ENCODE measurements around the gene ARHGAP15. TPM values are rescaled to one million over a fixed set of nuclear protein-coding genes. Genes with fewer than 3 reads are reported as not detected.

Gene ARHGAP15
- total and polyA plus RNA-seq, 9 donors, result 1.5 to 10.0 (median 2.6) TPM

DNA sequence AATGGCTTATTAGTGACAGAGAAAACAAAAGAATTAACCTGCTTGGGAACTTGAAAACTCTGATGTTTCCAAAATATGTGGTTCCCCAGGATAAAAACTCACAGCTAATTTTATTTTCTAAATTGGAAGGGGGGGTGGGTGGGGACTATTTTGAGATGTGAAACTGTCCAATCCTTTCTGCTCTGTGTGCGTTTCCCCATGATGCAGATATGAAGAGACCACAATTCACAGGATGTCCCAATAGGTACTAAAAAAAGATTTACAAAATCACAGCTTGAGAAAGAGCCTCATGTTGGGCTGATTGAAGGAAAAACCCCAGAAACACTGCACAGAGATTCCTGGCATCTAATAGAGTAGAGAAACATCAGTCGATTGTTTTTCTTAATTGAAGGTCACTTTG lies 273.2 kb downstream of the ARHGAP15 start:
- Histone ChIP-seq H3K36me3 (no peaks in the 10 kb centered on the region), H3K4me1 (ENCODE audit: insufficient read depth) (no peaks in the 10 kb centered on the region), H3K27me3 (no peaks in the 10 kb centered on the region), H3K4me3 (no peak overlapping the region), H3K9me3 (no peaks in the 10 kb centered on the region), H3K27ac (no peak overlapping the region)
- WGBS, 3 donors, result 36 to 72% (median 46%) methylated on average over 2 of the region's 2 CpGs
- DNase-seq, result no peak
- intact Hi-C loops (cut with DNase I), result no loop called here
- TF ChIP-seq EP300 (IDR thresholded peaks at IDR 0.05) (no peak), POLR2A (IDR thresholded peaks at IDR 0.05) (no peak)
- TF ChIP-seq, protein P1, sequence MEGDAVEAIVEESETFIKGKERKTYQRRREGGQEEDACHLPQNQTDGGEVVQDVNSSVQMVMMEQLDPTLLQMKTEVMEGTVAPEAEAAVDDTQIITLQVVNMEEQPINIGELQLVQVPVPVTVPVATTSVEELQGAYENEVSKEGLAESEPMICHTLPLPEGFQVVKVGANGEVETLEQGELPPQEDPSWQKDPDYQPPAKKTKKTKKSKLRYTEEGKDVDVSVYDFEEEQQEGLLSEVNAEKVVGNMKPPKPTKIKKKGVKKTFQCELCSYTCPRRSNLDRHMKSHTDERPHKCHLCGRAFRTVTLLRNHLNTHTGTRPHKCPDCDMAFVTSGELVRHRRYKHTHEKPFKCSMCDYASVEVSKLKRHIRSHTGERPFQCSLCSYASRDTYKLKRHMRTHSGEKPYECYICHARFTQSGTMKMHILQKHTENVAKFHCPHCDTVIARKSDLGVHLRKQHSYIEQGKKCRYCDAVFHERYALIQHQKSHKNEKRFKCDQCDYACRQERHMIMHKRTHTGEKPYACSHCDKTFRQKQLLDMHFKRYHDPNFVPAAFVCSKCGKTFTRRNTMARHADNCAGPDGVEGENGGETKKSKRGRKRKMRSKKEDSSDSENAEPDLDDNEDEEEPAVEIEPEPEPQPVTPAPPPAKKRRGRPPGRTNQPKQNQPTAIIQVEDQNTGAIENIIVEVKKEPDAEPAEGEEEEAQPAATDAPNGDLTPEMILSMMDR (IDR thresholded peaks at IDR 0.05), result no peak

DNA sequence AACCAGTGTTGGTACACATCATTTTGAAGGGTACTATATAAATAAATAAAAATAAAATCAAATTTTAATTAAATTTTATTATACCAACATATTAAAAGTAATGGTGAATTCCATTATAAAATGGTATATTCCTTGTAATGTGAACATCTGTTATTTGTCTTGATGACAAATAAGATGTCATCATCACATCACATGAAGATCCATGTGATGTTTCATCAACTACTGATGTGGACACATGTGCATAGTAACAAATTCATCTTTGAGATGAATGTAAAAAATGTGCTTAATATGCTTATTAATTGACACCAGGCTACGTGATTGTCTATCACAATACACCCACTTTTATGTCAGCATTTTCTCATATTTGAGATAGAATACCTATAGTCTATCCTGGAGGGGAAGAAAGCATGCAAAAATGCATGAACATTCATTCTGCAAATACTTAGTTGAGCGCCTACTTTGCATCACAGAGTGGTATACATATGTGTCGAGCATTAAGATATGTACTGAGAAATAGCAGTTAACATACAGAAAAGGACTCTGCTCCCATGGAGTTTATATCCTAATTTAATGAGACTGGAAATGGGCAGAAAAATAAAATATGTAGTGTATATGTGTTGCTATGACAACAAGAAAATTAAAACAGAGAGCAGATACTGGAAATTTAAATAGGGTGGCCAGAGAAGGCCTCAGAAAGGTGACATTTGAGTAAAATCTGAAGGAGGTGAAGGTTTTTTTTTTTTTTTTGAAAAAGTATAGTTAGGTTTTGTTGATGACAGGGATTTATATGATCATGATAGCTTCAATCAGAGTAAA lies 281.1 kb downstream of the ARHGAP15 start:
- no peak overlapping the region for H3K27ac ChIP-seq
- TF ChIP-seq POLR2A (IDR thresholded peaks at IDR 0.05), result no peak
- TF ChIP-seq, protein P1 (IDR thresholded peaks at IDR 0.05), result no peak
- TF ChIP-seq EP300 (IDR thresholded peaks at IDR 0.05), result no peak
- intact Hi-C loops (cut with DNase I), result no loop called here
- DNase-seq, result no peak
- no peak overlapping the region for H3K4me3 ChIP-seq
- no peaks in the 10 kb centered on the region for H3K4me1 ChIP-seq (ENCODE audit: insufficient read depth)
- WGBS, 3 donors, result 93 to 99% (median 94%) methylated on average over 3 of the region's 3 CpGs
- no peaks in the 10 kb centered on the region for H3K36me3 ChIP-seq
- H3K27me3 ChIP-seq, result no peaks in the 10 kb centered on the region
- no peaks in the 10 kb centered on the region for H3K9me3 ChIP-seq

DNA sequence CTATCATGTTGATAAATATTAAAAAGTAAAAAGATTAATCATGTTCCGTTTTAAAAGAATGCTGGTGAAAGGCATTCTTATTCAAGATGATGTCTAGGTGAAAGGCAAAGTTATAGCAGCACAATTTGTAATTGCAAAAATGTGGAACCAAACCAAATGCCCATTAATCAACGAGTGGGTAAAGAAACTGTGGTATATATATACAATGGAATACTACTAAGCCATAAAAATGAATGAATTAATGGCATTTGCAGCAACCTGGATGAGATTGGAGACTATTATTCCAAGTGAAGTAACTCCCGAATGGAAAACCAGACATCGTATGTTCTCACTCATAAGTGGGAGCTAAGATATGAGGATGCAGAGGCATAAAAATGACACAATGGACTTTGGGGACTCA lies 286.4 kb downstream of the ARHGAP15 start:
- intact Hi-C loops (cut with DNase I), result no loop called here
- Histone ChIP-seq H3K9me3 (no peaks in the 10 kb centered on the region), H3K4me1 (ENCODE audit: insufficient read depth) (no peaks in the 10 kb centered on the region), H3K27me3 (no peaks in the 10 kb centered on the region), H3K36me3 (no peaks in the 10 kb centered on the region), H3K27ac (no peak overlapping the region), H3K4me3 (no peak overlapping the region)
- WGBS, 3 donors, result 90 to 95% (median 93%) methylated on average over 4 of the region's 4 CpGs
- no peak for DNase-seq
- TF ChIP-seq EP300 (IDR thresholded peaks at IDR 0.05), result no peak
- TF ChIP-seq, protein P1 (IDR thresholded peaks at IDR 0.05), result no peak
- no peak for TF ChIP-seq POLR2A (IDR thresholded peaks at IDR 0.05)

DNA sequence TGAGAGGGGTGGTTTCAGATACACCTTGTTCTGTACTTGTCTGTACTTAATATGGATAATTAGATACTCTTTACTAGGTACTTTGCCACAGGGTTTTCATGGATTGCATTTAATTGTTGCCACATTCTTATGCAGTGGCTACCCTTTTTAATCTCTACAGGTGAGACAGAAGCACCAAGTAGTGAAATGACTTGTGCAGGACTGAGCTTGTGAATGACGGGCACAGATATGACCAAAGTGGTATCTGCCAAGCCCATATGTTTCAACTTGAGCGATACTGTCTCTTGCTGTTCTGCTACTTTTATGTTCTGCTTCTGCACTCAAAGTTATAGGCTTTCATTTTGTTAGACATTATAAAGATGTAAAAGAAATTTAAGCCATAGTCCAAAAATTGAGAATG lies 288.2 kb downstream of the ARHGAP15 start:
- no peak overlapping the region for H3K4me3 ChIP-seq
- no peaks in the 10 kb centered on the region for H3K9me3 ChIP-seq
- no peaks in the 10 kb centered on the region for H3K36me3 ChIP-seq
- H3K4me1 ChIP-seq (ENCODE audit: insufficient read depth), result no peaks in the 10 kb centered on the region
- no peaks in the 10 kb centered on the region for H3K27me3 ChIP-seq
- TF ChIP-seq POLR2A (IDR thresholded peaks at IDR 0.05), result no peak
- no peak for TF ChIP-seq EP300 (IDR thresholded peaks at IDR 0.05)
- TF ChIP-seq, protein P1 (IDR thresholded peaks at IDR 0.05), result no peak
- no peak for DNase-seq
- no peak overlapping the region for H3K27ac ChIP-seq
- 97 to 100% (median 98%) methylated on average over 2 of the region's 2 CpGs for WGBS, 3 donors
- intact Hi-C loops (cut with DNase I), result no loop called here
